HFFc6 (cell line): ENCODE data around the gene IMPG1. TPM values are rescaled to one million over a fixed set of nuclear protein-coding genes. Genes with fewer than 3 reads are reported as not detected.

Source experiments
- DNase-seq: peaks from one replicate; pipeline ENCODE4 v3.0.0-alpha.2; 2018
- H3K27ac Mint-ChIP-seq: 2 replicates; pipeline ENCODE4 v1.8.0; 2020; ENCODE audit warnings: mild to moderate bottlenecking, mixed read lengths
- H3K27me3 Mint-ChIP-seq: 2 replicates; pipeline ENCODE4 v1.8.0; 2021; ENCODE audit warnings: mild to moderate bottlenecking, moderate library complexity, mixed read lengths; ENCODE audit not compliant: insufficient read depth
- H3K36me3 Mint-ChIP-seq: 2 replicates; pipeline ENCODE4 v1.8.0; 2021; ENCODE audit warnings: low read depth, mixed read lengths
- H3K4me1 Mint-ChIP-seq: 2 replicates; pipeline ENCODE4 v1.8.0; 2020; ENCODE audit warnings: low read depth, mixed read lengths
- H3K4me3 Mint-ChIP-seq: 2 replicates; pipeline ENCODE4 v1.8.0; 2020; ENCODE audit warnings: mild to moderate bottlenecking, moderate library complexity, mixed read lengths
- H3K9me3 Mint-ChIP-seq: 2 replicates; pipeline ENCODE4 v1.8.0; 2020; ENCODE audit warnings: mild to moderate bottlenecking, mixed read lengths
- CTCF ChIP-seq: fragments of 200-600 bp; sonication (generic); IDR thresholded peaks from 2 replicates; pipeline ENCODE4 v1.5.0; 2021; ENCODE audit warnings: antibody characterized with exemption, mild to moderate bottlenecking
- total RNA-seq, 6 experiments: library from RNA; stranded (reverse); fragmentation: NEBNext Ultra II Directional; extraction: Animal tissue kit (Norgen Biotek cat#: 25700); gene quantifications; 2 replicates in 1 of 6; 3 replicates in 5 of 6; pipeline ENCODE4 v1.2.3, GENCODE V29; 2021

IMPG1 gene
- total RNA-seq, 6 experiments from 2014 or later = not detected

- TF ChIP-seq CTCF = no peak
- Mint-ChIP-seq H3K4me1 (peaks cover 6% of the 10 kb centered on the region; the same call in 1 of the 2 replicates), H3K4me3 (no peak overlapping the region), H3K9me3 (no peaks in the 10 kb centered on the region), H3K27me3 (no peaks in the 10 kb centered on the region; the same call in 1 of the 2 replicates), H3K36me3 (no peaks in the 10 kb centered on the region), H3K27ac (no peak overlapping the region)
- DNase-seq = no peak
Measured at GRCh38 chr6:75876152-75876551, 196.3 kb downstream of the IMPG1 start.

GRCh38 chr6:75874224-75874623, 198.2 kb downstream of the IMPG1 start:
- no peak for TF ChIP-seq CTCF
- Mint-ChIP-seq H3K27ac (no peak overlapping the region), H3K4me1 (peaks cover 11% of the 10 kb centered on the region), H3K27me3 (no peaks in the 10 kb centered on the region; the same call in 1 of the 2 replicates), H3K9me3 (no peaks in the 10 kb centered on the region), H3K4me3 (no peak overlapping the region), H3K36me3 (no peaks in the 10 kb centered on the region)
- DNase-seq = no peak
